Measurements from ENCODE around the gene PDHB.

PDHB gene

GRCh38 chr3:58478781-58479180 is 45.1 kb upstream of the PDHB start:
- H3K4me2 ChIP-seq (ENCODE audit: low read depth, low read length), result no peak overlapping the region
- no peaks in the 10 kb centered on the region for H3K9me3 ChIP-seq (replicated peaks; ENCODE audit: insufficient read depth, low read length)
- H2AFZ ChIP-seq (ENCODE audit: low read length), result no peak overlapping the region
- no peaks in the 10 kb centered on the region for H3K27me3 ChIP-seq (replicated peaks; ENCODE audit: insufficient read depth, low read length)
- H4K20me1 ChIP-seq (ENCODE audit: insufficient read depth, low read length), result no peaks in the 10 kb centered on the region
- no peaks in the 10 kb centered on the region for H3F3A ChIP-seq (ENCODE audit: insufficient read depth, low read length)
- no peak overlapping the region for H3K9ac ChIP-seq (ENCODE audit: low read length)
- TF ChIP-seq EZH2 (optimal IDR thresholded peaks at IDR 0.05; ENCODE audit: low read depth, low read length), result no peak
- TF ChIP-seq CTCF (IDR thresholded peaks at IDR 0.05; ENCODE audit: low read length), result no peak
- H3K4me1 ChIP-seq (ENCODE audit: low read length), result peaks cover 6% of the 10 kb centered on the region; the same call in 1 of the 2 replicates
- no peak for DNase-seq
- no peaks in the 10 kb centered on the region for H3K36me3 ChIP-seq (replicated peaks; ENCODE audit: insufficient read depth, low read length)
- no peaks in the 10 kb centered on the region for H3K9me2 ChIP-seq (replicated peaks; ENCODE audit: insufficient read depth, low read length)
- H3K4me3 ChIP-seq (ENCODE audit: low read length), result no peak overlapping the region
- H3K79me2 ChIP-seq (ENCODE audit: low read length), result no peaks in the 10 kb centered on the region
- H3K27ac ChIP-seq (ENCODE audit: low read length), result no peak overlapping the region

GRCh38 chr3:58474967-58475578 is 41.4 kb upstream of the PDHB start:
- Histone ChIP-seq H3K9me2 (replicated peaks; ENCODE audit: insufficient read depth, low read length) (no peaks in the 10 kb centered on the region), H3K4me2 (ENCODE audit: low read depth, low read length) (no peak overlapping the region), H2AFZ (ENCODE audit: low read length) (no peak overlapping the region), H3K9me3 (replicated peaks; ENCODE audit: insufficient read depth, low read length) (no peaks in the 10 kb centered on the region), H3K79me2 (ENCODE audit: low read length) (no peaks in the 10 kb centered on the region), H3K36me3 (replicated peaks; ENCODE audit: insufficient read depth, low read length) (no peaks in the 10 kb centered on the region), H3K27me3 (replicated peaks; ENCODE audit: insufficient read depth, low read length) (no peaks in the 10 kb centered on the region), H3F3A (ENCODE audit: insufficient read depth, low read length) (no peaks in the 10 kb centered on the region), H4K20me1 (ENCODE audit: insufficient read depth, low read length) (no peaks in the 10 kb centered on the region), H3K9ac (ENCODE audit: low read length) (no peak overlapping the region), H3K4me1 (ENCODE audit: low read length) (peaks cover 7% of the 10 kb centered on the region), H3K4me3 (ENCODE audit: low read length) (no peak overlapping the region), H3K27ac (ENCODE audit: low read length) (no peak overlapping the region)
- DNase-seq, result no peak
- TF ChIP-seq EZH2 (optimal IDR thresholded peaks at IDR 0.05; ENCODE audit: low read depth, low read length) (no peak), EZH2phosphoT487 (IDR thresholded peaks at IDR 0.05; ENCODE audit: low read length) (no peak), CTCF (IDR thresholded peaks at IDR 0.05; ENCODE audit: low read length) (no peak)

GRCh38 chr3:58474348-58474911 is 40.8 kb upstream of the PDHB start:
- no peak overlapping the region for H3K4me2 ChIP-seq (ENCODE audit: low read depth, low read length)

More at GRCh38 chr3:58474348-58474911, 40.8 kb upstream of the PDHB start:
- no peaks in the 10 kb centered on the region for H3K27me3 ChIP-seq (replicated peaks; ENCODE audit: insufficient read depth, low read length)
- H3K9me2 ChIP-seq (replicated peaks; ENCODE audit: insufficient read depth, low read length), result no peaks in the 10 kb centered on the region
- no peak for DNase-seq
- H3F3A ChIP-seq (ENCODE audit: insufficient read depth, low read length), result no peaks in the 10 kb centered on the region
- H2AFZ ChIP-seq (ENCODE audit: low read length), result no peak overlapping the region
- no peaks in the 10 kb centered on the region for H3K36me3 ChIP-seq (replicated peaks; ENCODE audit: insufficient read depth, low read length)
- no peaks in the 10 kb centered on the region for H3K79me2 ChIP-seq (ENCODE audit: low read length)
- peaks cover 7% of the 10 kb centered on the region for H3K4me1 ChIP-seq (ENCODE audit: low read length)
- H3K4me3 ChIP-seq (ENCODE audit: low read length), result no peak overlapping the region
- H4K20me1 ChIP-seq (ENCODE audit: insufficient read depth, low read length), result no peaks in the 10 kb centered on the region
- H3K9ac ChIP-seq (ENCODE audit: low read length), result no peak overlapping the region
- TF ChIP-seq EZH2phosphoT487 (IDR thresholded peaks at IDR 0.05; ENCODE audit: low read length), result no peak
- no peak for TF ChIP-seq CTCF (IDR thresholded peaks at IDR 0.05; ENCODE audit: low read length)
- TF ChIP-seq EZH2 (optimal IDR thresholded peaks at IDR 0.05; ENCODE audit: low read depth, low read length), result no peak
- H3K9me3 ChIP-seq (replicated peaks; ENCODE audit: insufficient read depth, low read length), result no peaks in the 10 kb centered on the region
- no peak overlapping the region for H3K27ac ChIP-seq (ENCODE audit: low read length)
